Ammon's horn (tissue), 1 donor: ENCODE results near the gene SMCR8.
"Not testable (repeated sequence)": the region's sequence is repeated elsewhere in the genome, so short reads cannot be mapped to it uniquely, and the experiment has no call there.

Experiments used
- DNase-seq: peaks from one replicate; pipeline ENCODE4 v3.0.0-alpha.2; 2016; ENCODE audit warnings: low spot score

SMCR8 gene

GRCh38 chr17:18318117-18318516 is 3.0 kb downstream of the SMCR8 start:
- no peak for DNase-seq

- DNase-seq = no peak
Observed at GRCh38 chr17:18318771-18319450, 3.8 kb downstream of the SMCR8 start.

- DNase-seq = peak; percentile 58
Observed at GRCh38 chr17:18319604-18320256, 4.6 kb downstream of the SMCR8 start.

- no peak for DNase-seq
Observed at GRCh38 chr17:18320301-18320700, 5.2 kb downstream of the SMCR8 start.

- DNase-seq = no peak
Observed at GRCh38 chr17:18321309-18321708, 6.2 kb downstream of the SMCR8 start.

- no peak for DNase-seq
Observed at GRCh38 chr17:18322522-18322921, 7.4 kb downstream of the SMCR8 start.

- no peak for DNase-seq
Observed at GRCh38 chr17:18323007-18323406, 7.9 kb downstream of the SMCR8 start.

- no peak for DNase-seq
Observed at GRCh38 chr17:18323507-18324139, 8.5 kb downstream of the SMCR8 start.

GRCh38 chr17:18324140-18325050 is 9.3 kb downstream of the SMCR8 start:
- DNase-seq = peak; percentile 41

- no peak for DNase-seq
Observed at GRCh38 chr17:18326039-18326438, 10.9 kb downstream of the SMCR8 start.

GRCh38 chr17:18326572-18326971 is 11.5 kb downstream of the SMCR8 start:
- no peak for DNase-seq

GRCh38 chr17:18327093-18327492 is 12.0 kb downstream of the SMCR8 start:
- no peak for DNase-seq

GRCh38 chr17:18327556-18327955 is 12.5 kb downstream of the SMCR8 start:
- DNase-seq = no peak

GRCh38 chr17:18328643-18329204 is 13.6 kb downstream of the SMCR8 start:
- DNase-seq = no peak

- DNase-seq = no peak
Observed at GRCh38 chr17:18331879-18332278, 16.8 kb downstream of the SMCR8 start.

GRCh38 chr17:18332909-18333489 is 17.9 kb downstream of the SMCR8 start:
- no peak for DNase-seq

- DNase-seq = not testable (repeated sequence)
Observed at GRCh38 chr17:18338158-18338557, 23.1 kb downstream of the SMCR8 start.

- DNase-seq = no peak
Observed at GRCh38 chr17:18339933-18340332, 24.8 kb downstream of the SMCR8 start.

- DNase-seq = no peak
Observed at GRCh38 chr17:18344021-18344420, 28.9 kb downstream of the SMCR8 start.

GRCh38 chr17:18353541-18353940 is 38.4 kb downstream of the SMCR8 start:
- DNase-seq = no peak

- peak; percentile 78 for DNase-seq
Observed at GRCh38 chr17:18356624-18357023, 41.5 kb downstream of the SMCR8 start.

GRCh38 chr17:18360518-18360917 is 45.4 kb downstream of the SMCR8 start:
- DNase-seq = no peak
